ENCODE measurements around the gene BRD4.

DNA sequence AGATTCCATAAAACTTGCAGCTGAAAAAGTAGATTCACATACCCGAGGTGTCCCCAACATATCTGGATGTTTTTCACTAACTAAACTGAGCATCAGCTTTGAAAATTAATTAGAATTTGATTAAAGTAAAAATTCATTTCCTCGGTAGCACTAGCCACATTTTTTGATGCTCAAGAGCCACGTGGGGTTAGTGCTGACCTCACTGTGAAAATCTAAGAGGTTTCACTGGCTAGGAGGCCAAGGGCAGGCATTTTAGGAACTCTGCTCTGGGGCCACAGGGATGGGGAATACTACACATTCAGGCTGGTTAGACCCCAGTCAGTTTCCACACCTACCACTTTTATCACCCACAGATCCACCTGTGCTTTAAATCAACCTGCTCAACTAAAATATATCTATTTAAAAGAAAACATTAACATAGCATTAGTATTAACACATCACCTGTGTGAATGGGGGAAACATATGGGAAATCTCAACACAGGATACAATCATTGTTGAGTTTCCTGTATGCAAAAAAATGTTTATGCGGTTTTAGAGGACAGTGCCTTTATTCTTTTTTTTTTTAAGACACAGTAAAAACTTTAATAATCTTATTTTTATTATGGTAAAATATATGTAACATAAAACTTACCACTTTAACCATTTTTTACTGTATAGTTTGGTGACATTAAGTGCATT lies 45.5 kb downstream of the BRD4 start:
- TF ChIP-seq POLR2AphosphoS5 (IDR thresholded peaks at IDR 0.05; ENCODE audit: low read depth, low read length) (no peak), POLR2A (IDR thresholded peaks at IDR 0.05; ENCODE audit: low read depth, low read length) (no peak)
